Posterior vena cava (tissue), 2 donors: ENCODE data around the gene COL9A1. TPM values are rescaled to one million over a fixed set of nuclear protein-coding genes. Genes with fewer than 3 reads are reported as not detected.
"Not testable (repeated sequence)": the region's sequence is repeated elsewhere in the genome, so short reads cannot be mapped to it uniquely, and the experiment has no call there.

Experiments
- DNase-seq: peaks from one replicate; pipeline ENCODE4 v3.0.0-alpha.2; 2020; ENCODE audit warnings: low spot score
- intact Hi-C, 2 donors: fragments of 100-400 bp; cut with DNase I; formaldehyde crosslinking; loops; one replicate each; pipeline versions ENCODE4 v1.14.1 to v1.14.2; 2022 to 2023
- long read RNA-seq, 2 donors: library from polyadenylated mRNA; unstranded; transcript quantifications; one replicate each; pipeline ENCODE4 v2.0.0, GENCODE V29; 2020 to 2021
- total RNA-seq, 2 donors: library from RNA; stranded (reverse); fragmentation: NEBNext Ultra II Directional; extraction: Animal tissue kit (Norgen Biotek cat#: 25700); gene quantifications; one replicate each; pipeline ENCODE4 v1.2.1, GENCODE V29; 2021
- donor health status: DM: yes; HTN: yes; CAD: no.
- donor health status: DM: yes; HTN: yes; CAD: no.

Gene COL9A1
- not detected for total RNA-seq
- long read RNA-seq, donor 1 = 0 reads
- long read RNA-seq, donor 2 = 0 reads

GRCh38 chr6:70303034-70303525 lies at the start of gene COL9A1:
Gene COL9A1, minus strand, starts transcription at chr6:70303084. Its CDS starts 160 bp downstream, at chr6:70302924.
- intact Hi-C loops = no loop called here

GRCh38 chr6:70351461-70351860 lies 48.6 kb upstream of the COL9A1 start:
- intact Hi-C loops = no loop called here
- no peak for DNase-seq

More at GRCh38 chr6:70303034-70303525, at the start of gene COL9A1:
- no peak for DNase-seq

GRCh38 chr6:70345619-70346018 lies 42.7 kb upstream of the COL9A1 start:
- intact Hi-C loops = no loop called here
- DNase-seq = no peak

GRCh38 chr6:70343313-70343712 lies 40.4 kb upstream of the COL9A1 start:
- intact Hi-C loops = no loop called here
- no peak for DNase-seq

GRCh38 chr6:70339810-70340209 lies 36.9 kb upstream of the COL9A1 start:
- intact Hi-C loops, DNase-seq: not testable (repeated sequence)

GRCh38 chr6:70338775-70339174 lies 35.9 kb upstream of the COL9A1 start:
- DNase-seq = no peak
- intact Hi-C loops = no loop called here

GRCh38 chr6:70337743-70338105 lies 34.8 kb upstream of the COL9A1 start:
- no peak for DNase-seq
- intact Hi-C loops = no loop called here

- DNase-seq = no peak
- intact Hi-C loops = no loop called here
Measured at GRCh38 chr6:70336996-70337742, 34.3 kb upstream of the COL9A1 start.

GRCh38 chr6:70327036-70327435 lies 24.2 kb upstream of the COL9A1 start:
- intact Hi-C loops = no loop called here
- no peak for DNase-seq

GRCh38 chr6:70325009-70325408 lies 22.1 kb upstream of the COL9A1 start:
- intact Hi-C loops = no loop called here

GRCh38 chr6:70317799-70318198 lies 14.9 kb upstream of the COL9A1 start:
- DNase-seq, intact Hi-C loops: not testable (repeated sequence)

More at GRCh38 chr6:70325009-70325408, 22.1 kb upstream of the COL9A1 start:
- no peak for DNase-seq

GRCh38 chr6:70315079-70315751 lies 12.3 kb upstream of the COL9A1 start:
- intact Hi-C loops = no loop called here

GRCh38 chr6:70314296-70314695 lies 11.4 kb upstream of the COL9A1 start:
- intact Hi-C loops = no loop called here
- DNase-seq = no peak

More at GRCh38 chr6:70315079-70315751, 12.3 kb upstream of the COL9A1 start:
- DNase-seq = no peak

- intact Hi-C loops = no loop called here
- no peak for DNase-seq
Measured at GRCh38 chr6:70312165-70312745, 9.4 kb upstream of the COL9A1 start.

- intact Hi-C loops = no loop called here
- no peak for DNase-seq
Measured at GRCh38 chr6:70310063-70310694, 7.3 kb upstream of the COL9A1 start.

- intact Hi-C loops = no loop called here
- DNase-seq = no peak
Measured at GRCh38 chr6:70309243-70309642, 6.4 kb upstream of the COL9A1 start.

- DNase-seq, intact Hi-C loops: not testable (repeated sequence)
Measured at GRCh38 chr6:70308142-70308541, 5.3 kb upstream of the COL9A1 start.

GRCh38 chr6:70307008-70307407 lies 4.1 kb upstream of the COL9A1 start:
- intact Hi-C loops = no loop called here
- DNase-seq = no peak

GRCh38 chr6:70304616-70305015 lies 1.7 kb upstream of the COL9A1 start:
- intact Hi-C loops = no loop called here
- no peak for DNase-seq

GRCh38 chr6:70299456-70299855 lies 3.4 kb downstream of the COL9A1 start:
- intact Hi-C loops = no loop called here
- DNase-seq = no peak
